K562 (cell line): ENCODE measurements around the gene KLHL41. TPM values are rescaled to one million over a fixed set of nuclear protein-coding genes. Genes with fewer than 3 reads are reported as not detected.

ENCODE experiments used
- ATAC-seq: fragments of 200-7000 bp; cut with Tn5 transposase; 3 replicates; pipeline ENCODE4 v1.9.1; 2020; ENCODE audit warnings: moderate library complexity
- BruUV-seq: library from RNA; stranded (reverse); fragments of 400-500 nt; replicated peaks from 2 replicates; lab custom pipeline; 2021; lab: Mats Ljungman, UMichigan
- CTCF ChIA-PET: fragments of 300-600 bp; formaldehyde crosslinking; extraction: SDS; loops from one replicate; lab custom pipeline; 2021; ENCODE audit warnings: low intra/inter-chr PET ratio; lab: Yijun Ruan, JAX
- POLR2A ChIA-PET: fragments of 300-600, 350-650 bp; sonication (Branson Sonifier 250); formaldehyde crosslinking; extraction: SDS; loops from one replicate; lab custom pipeline; 2021; ENCODE audit warnings: antibody characterized with exemption, inconsistent platforms; lab: Yijun Ruan, JAX
- DNase-seq, 4 experiments: peaks; one replicate each; pipeline versions ENCODE4 v3.0.0 to v3.0.0-alpha.2; 2011 to 2018; ENCODE audit warnings: low spot score in 3 of 4, mixed read lengths in 3 of 4; ENCODE audit errors: extremely low read depth in 1 of 4
- FAIRE-seq: peaks from 2 replicates; lab custom pipeline; 2011; peaks lifted over from hg19 to GRCh38; lab: Jason Lieb, UNC
- H2AFZ ChIP-seq: 2 replicates; pipeline ENCODE4 v1.6.0; 2011; ENCODE audit warnings: low read depth, low read length, control low read depth, inconsistent platforms
- H3K27ac ChIP-seq: fragments of 200-600 bp; 3 replicates; pipeline ENCODE4 v1.8.0; 2011; ENCODE audit warnings: low read depth, mild to moderate bottlenecking, control low read depth, inconsistent platforms, low read length, moderate library complexity, mixed read lengths; ENCODE audit errors: extremely low read depth
- H3K27me3 ChIP-seq, 2 experiments: fragments of 300-600 bp in 1 of 2; 2 replicates in 1 of 2; 3 replicates in 1 of 2; pipeline versions ENCODE4 v1.6.0 to v1.8.0; 2011; ENCODE audit warnings: inconsistent platforms in 2 of 2, low read length in 2 of 2, mild to moderate bottlenecking in 1 of 2, mixed read lengths in 1 of 2, moderate library complexity in 1 of 2; ENCODE audit not compliant: control insufficient read depth in 2 of 2, insufficient read depth in 2 of 2
- H3K36me3 ChIP-seq: fragments of 300-600 bp; 3 replicates; pipeline ENCODE4 v1.8.0; 2011; ENCODE audit warnings: mild to moderate bottlenecking, low read length, inconsistent platforms; ENCODE audit not compliant: control insufficient read depth, insufficient read depth
- H3K4me1 ChIP-seq, 2 experiments: fragments of 200-600 bp in 1 of 2; replicated peaks in 1 of 2; 2 replicates in 1 of 2; 3 replicates in 1 of 2; pipeline versions ENCODE4 v1.5.1 to v1.8.0; 2011; ENCODE audit warnings: inconsistent platforms in 2 of 2, low read length in 2 of 2, mild to moderate bottlenecking in 1 of 2, mixed read lengths in 1 of 2, moderate library complexity in 1 of 2; ENCODE audit not compliant: control insufficient read depth in 2 of 2, insufficient read depth in 2 of 2
- H3K4me2 ChIP-seq: 2 replicates; pipeline ENCODE4 v1.6.1; 2011; ENCODE audit warnings: low read length, control low read depth, inconsistent platforms, mixed read lengths; ENCODE audit not compliant: insufficient read depth
- H3K4me3 ChIP-seq: fragments of 200-600 bp; sonication (generic), shearing (Covaris generic); 2 replicates; pipeline ENCODE4 v1.5.1; 2016; ENCODE audit warnings: control low read depth, inconsistent platforms
- H3K79me2 ChIP-seq: fragments of 200-600 bp; 3 replicates; pipeline ENCODE4 v1.8.0; 2011; ENCODE audit warnings: low read length, inconsistent platforms; ENCODE audit not compliant: control insufficient read depth, insufficient read depth
- H3K9ac ChIP-seq, 2 experiments: 2 replicates each; pipeline versions ENCODE4 v1.6.0 to v1.6.1; 2011; ENCODE audit warnings: low read depth in 2 of 2, low read length in 2 of 2, control low read depth in 1 of 2, inconsistent platforms in 1 of 2, mild to moderate bottlenecking in 1 of 2, mixed read lengths in 1 of 2; ENCODE audit not compliant: insufficient read depth in 1 of 2
- H3K9me1 ChIP-seq: one replicate; pipeline ENCODE4 v1.6.0; 2011; ENCODE audit warnings: inconsistent platforms, mild to moderate bottlenecking, low read length, moderate library complexity; ENCODE audit not compliant: control insufficient read depth, insufficient read depth
- H3K9me3 ChIP-seq: replicated peaks from 2 replicates; pipeline ENCODE4 v1.5.1; 2011; ENCODE audit warnings: low read depth, low read length, inconsistent platforms; ENCODE audit not compliant: control insufficient read depth, insufficient read depth
- H4K20me1 ChIP-seq: replicated peaks from 2 replicates; pipeline ENCODE4 v1.6.1; 2011; ENCODE audit warnings: low read length, inconsistent platforms, mixed read lengths; ENCODE audit not compliant: control insufficient read depth, insufficient read depth
- HNRNPLL ChIP-seq: fragments of 200-400 bp; formaldehyde crosslinking; IDR thresholded peaks from 2 replicates; pipeline ENCODE4 v1.6.1; 2017; ENCODE audit warnings: low read length, low read depth, mild to moderate bottlenecking; ENCODE audit not compliant: poor library complexity, severe bottlenecking
- POLR2B ChIP-seq: fragments of 450-650 bp; IDR thresholded peaks from 2 replicates; pipeline ENCODE4 v1.6.1; 2018; ENCODE audit warnings: low read depth; ENCODE audit not compliant: partially characterized antibody
- SMAD2 ChIP-seq: fragments of 150-350 bp; IDR thresholded peaks from 2 replicates; pipeline ENCODE4 v1.6.1; 2014; ENCODE audit warnings: low read depth, mild to moderate bottlenecking, low read length
- SUPT5H ChIP-seq: fragments of 450-650 bp; IDR thresholded peaks from 2 replicates; pipeline ENCODE4 v1.6.1; 2016
- ZNF766 ChIP-seq: fragments of 200-800 bp; sonication (Bioruptor generic); conservative IDR thresholded peaks from 2 replicates; pipeline ENCODE4 v1.6.1; 2016; ENCODE audit warnings: missing genetic modification characterization, missing compliant biosample characterization
- ZNF77 ChIP-seq: fragments of 250-450 bp; sonication (Bioruptor Pico); IDR thresholded peaks from 2 replicates; pipeline ENCODE4 v1.5.0; 2020
- WGBS: fragments of 100-300 bp; shearing (Covaris generic); methylation state at CpG from one replicate; pipeline ENCODE4 v1.1.6; 2016; ENCODE audit warnings: low coverage, mixed read lengths; ENCODE audit not compliant: insufficient coverage; ENCODE audit errors: missing lambda C conversion rate; 5-methylcytosine and 5-hydroxymethylcytosine counted together
- in situ Hi-C: fragments of 300-500 bp; cut with MboI; formaldehyde crosslinking; loops from 4 replicates; pipeline ENCODE4 v1.15.0; 2018; ENCODE audit warnings: inconsistent platforms, mixed read lengths
- intact Hi-C: fragments of 100-400 bp; cut with micrococcal nuclease; formaldehyde crosslinking; loops from 2 replicates; pipeline ENCODE4 v1.14.2; 2022
- polyA plus RNA-seq, 8 experiments: library from polyadenylated mRNA; depleted of rRNA in 4 of 8; stranded (reverse) in 5 of 8; unstranded in 3 of 8; fragments of >200 nt; fragmentation: Nextera tagmentation in 2 of 8; fragmentation: Illumina TruSeq in 1 of 8; extraction: Ambion mirVana in 2 of 8; extraction: Trizol in 1 of 8; gene quantifications; 2 replicates each; pipeline versions ENCODE4 v1.2.1 to v1.2.3, GENCODE V29; 2011 to 2014; ENCODE audit warnings: inconsistent platforms in 1 of 8, missing spikeins in 1 of 8
- total RNA-seq, 7 experiments: library from RNA; depleted of rRNA in 6 of 7; stranded (reverse); fragments of >200 nt in 6 of 7; fragmentation: Illumina TruSeq in 2 of 7; extraction: Trizol in 2 of 7; gene quantifications; 2 replicates each; pipeline versions ENCODE4 v1.2.1 to v1.2.3, GENCODE V29; 2011 to 2021; ENCODE audit warnings: low replicate concordance in 1 of 7
- TF ChIP-seq, protein P1 (sequence below): fragments of 250-450 bp; sonication (Bioruptor Pico); IDR thresholded peaks from 2 replicates; pipeline ENCODE4 v1.5.0; 2020; ENCODE audit warnings: mild to moderate bottlenecking
- TF ChIP-seq, protein P2 (sequence below): sonication (generic); formaldehyde crosslinking; IDR thresholded peaks from 2 replicates; pipeline ENCODE4 v1.8.1; 2023; ENCODE audit warnings: mild to moderate bottlenecking, missing genetic modification reagents

The KLHL41 gene
- total and polyA plus RNA-seq, 9 of the 15 experiments (the other 6 are each of a cell fraction or from before 2014, with no cell fraction given) = 0.05 to 1.5 (median 0.09) TPM

DNA sequence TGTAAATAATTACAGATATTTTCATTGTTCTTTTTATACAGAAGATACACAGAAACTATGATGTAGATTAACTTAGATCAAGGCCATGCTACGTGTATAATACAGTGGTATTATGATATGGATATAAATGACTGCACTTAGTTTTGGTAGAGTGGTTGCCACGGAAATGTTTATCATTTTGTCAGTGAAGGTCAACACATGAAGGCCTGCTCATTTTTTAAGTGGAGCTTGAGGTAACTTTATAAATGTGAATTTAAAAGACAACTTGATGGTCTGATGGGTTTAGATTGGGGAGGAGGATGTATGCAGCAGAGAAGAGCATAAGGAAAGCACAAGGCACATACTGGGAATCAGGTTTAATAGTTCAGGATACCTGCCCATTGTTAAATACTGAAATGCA lies 44.6 kb upstream of the KLHL41 start:
- no peaks in the 10 kb centered on the region for H3K27me3 ChIP-seq
- H3K4me1 ChIP-seq = peaks cover 0 to 3% of the 10 kb centered on the region in 2 experiments; a peak in 1 of 5 replicates
- ATAC-seq (peak; percentile 31; the same call in 2 of the 3 replicates), FAIRE-seq (peak; percentile 23), DNase-seq (peak in 1 of 4 experiments; percentile 11)
- BruUV-seq = no TSS peak
- H3K9me1 ChIP-seq = no peaks in the 10 kb centered on the region
- ChIA-PET CTCF (no interaction called here), POLR2A (no interaction called here)
- no peaks in the 10 kb centered on the region for H3K79me2 ChIP-seq
- H3K4me2 ChIP-seq = no peak overlapping the region
- H3K36me3 ChIP-seq = no peaks in the 10 kb centered on the region
- intact Hi-C loops (no loop called here), in situ Hi-C loops (no loop called here)
- TF ChIP-seq ZNF766 (CRISPR knock-in tag) = no peak
- TF ChIP-seq, protein P1, sequence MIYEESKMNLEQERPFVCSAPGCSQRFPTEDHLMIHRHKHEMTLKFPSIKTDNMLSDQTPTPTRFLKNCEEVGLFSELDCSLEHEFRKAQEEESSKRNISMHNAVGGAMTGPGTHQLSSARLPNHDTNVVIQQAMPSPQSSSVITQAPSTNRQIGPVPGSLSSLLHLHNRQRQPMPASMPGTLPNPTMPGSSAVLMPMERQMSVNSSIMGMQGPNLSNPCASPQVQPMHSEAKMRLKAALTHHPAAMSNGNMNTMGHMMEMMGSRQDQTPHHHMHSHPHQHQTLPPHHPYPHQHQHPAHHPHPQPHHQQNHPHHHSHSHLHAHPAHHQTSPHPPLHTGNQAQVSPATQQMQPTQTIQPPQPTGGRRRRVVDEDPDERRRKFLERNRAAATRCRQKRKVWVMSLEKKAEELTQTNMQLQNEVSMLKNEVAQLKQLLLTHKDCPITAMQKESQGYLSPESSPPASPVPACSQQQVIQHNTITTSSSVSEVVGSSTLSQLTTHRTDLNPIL = no peak
- no peak for TF ChIP-seq ZNF77
- no peak for TF ChIP-seq SMAD2
- TF ChIP-seq, protein P2, sequence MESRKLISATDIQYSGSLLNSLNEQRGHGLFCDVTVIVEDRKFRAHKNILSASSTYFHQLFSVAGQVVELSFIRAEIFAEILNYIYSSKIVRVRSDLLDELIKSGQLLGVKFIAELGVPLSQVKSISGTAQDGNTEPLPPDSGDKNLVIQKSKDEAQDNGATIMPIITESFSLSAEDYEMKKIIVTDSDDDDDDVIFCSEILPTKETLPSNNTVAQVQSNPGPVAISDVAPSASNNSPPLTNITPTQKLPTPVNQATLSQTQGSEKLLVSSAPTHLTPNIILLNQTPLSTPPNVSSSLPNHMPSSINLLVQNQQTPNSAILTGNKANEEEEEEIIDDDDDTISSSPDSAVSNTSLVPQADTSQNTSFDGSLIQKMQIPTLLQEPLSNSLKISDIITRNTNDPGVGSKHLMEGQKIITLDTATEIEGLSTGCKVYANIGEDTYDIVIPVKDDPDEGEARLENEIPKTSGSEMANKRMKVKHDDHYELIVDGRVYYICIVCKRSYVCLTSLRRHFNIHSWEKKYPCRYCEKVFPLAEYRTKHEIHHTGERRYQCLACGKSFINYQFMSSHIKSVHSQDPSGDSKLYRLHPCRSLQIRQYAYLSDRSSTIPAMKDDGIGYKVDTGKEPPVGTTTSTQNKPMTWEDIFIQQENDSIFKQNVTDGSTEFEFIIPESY (CRISPR knock-in tag) = 0 out of 2 replicates have a peak, but pooled peaks have one; percentile 18
- TF ChIP-seq HNRNPLL = no peak
- TF ChIP-seq POLR2B = no peak
- TF ChIP-seq SUPT5H = no peak
- H4K20me1 ChIP-seq = no peaks in the 10 kb centered on the region
- no peak overlapping the region for H3K9ac ChIP-seq
- 31% methylated on average over 2 of the region's 2 CpGs for WGBS
- H3K9me3 ChIP-seq = no peaks in the 10 kb centered on the region
- H3K27ac ChIP-seq = no peak overlapping the region
- H3K4me3 ChIP-seq = no peak overlapping the region
- H2AFZ ChIP-seq = peak overlapping the region; percentile 69
